DND-41 (cell line): ENCODE data around the gene EPB41L3.

Experiments used
- ATAC-seq: fragments of 200-7000 bp; cut with Tn5 transposase; 3 replicates; pipeline ENCODE4 v1.9.1; 2021; ENCODE audit warnings: low read depth; ENCODE audit not compliant: insufficient read depth
- DNase-seq: peaks from one replicate; pipeline ENCODE4 v3.0.0-alpha.2; 2020
- H2AFZ ChIP-seq: 2 replicates; pipeline ENCODE4 v1.6.0; 2012; ENCODE audit warnings: low read depth, low read length
- H3K27ac ChIP-seq: 2 replicates; pipeline ENCODE4 v1.5.1; 2012; ENCODE audit warnings: low read length, inconsistent platforms
- H3K27me3 ChIP-seq: fragments of 200-600 bp; sonication (generic); 2 replicates; pipeline ENCODE4 v1.6.0; 2012; ENCODE audit warnings: low read length, mild to moderate bottlenecking, inconsistent platforms; ENCODE audit not compliant: insufficient read depth, poor library complexity
- H3K36me3 ChIP-seq: 2 replicates; pipeline ENCODE4 v1.5.1; 2012; ENCODE audit warnings: low read length, inconsistent platforms; ENCODE audit not compliant: insufficient read depth
- H3K4me1 ChIP-seq: 2 replicates; pipeline ENCODE4 v1.5.1; 2012; ENCODE audit warnings: mild to moderate bottlenecking, low read length; ENCODE audit not compliant: insufficient read depth
- H3K4me2 ChIP-seq: 2 replicates; pipeline ENCODE4 v1.6.0; 2012; ENCODE audit warnings: mild to moderate bottlenecking, moderate library complexity, low read length, inconsistent platforms; ENCODE audit not compliant: insufficient read depth
- H3K4me3 ChIP-seq, 2 experiments: fragments of 200-600 bp in 1 of 2; shearing (Covaris generic) in 1 of 2; 2 replicates each; pipeline ENCODE4 v1.5.1; 2012 to 2016; ENCODE audit warnings: inconsistent platforms in 2 of 2, low read length in 2 of 2, mild to moderate bottlenecking in 2 of 2, low read depth in 1 of 2, moderate library complexity in 1 of 2
- H3K79me2 ChIP-seq: 2 replicates; pipeline ENCODE4 v1.6.0; 2012; ENCODE audit warnings: low read length, inconsistent platforms; ENCODE audit not compliant: insufficient read depth
- H3K9ac ChIP-seq: 2 replicates; pipeline ENCODE4 v1.6.0; 2012; ENCODE audit warnings: low read depth, mild to moderate bottlenecking, inconsistent platforms, low read length, moderate library complexity
- H3K9me3 ChIP-seq: 2 replicates; pipeline ENCODE4 v1.5.1; 2012; ENCODE audit warnings: low read length, moderate library complexity, mild to moderate bottlenecking, inconsistent platforms; ENCODE audit not compliant: insufficient read depth, severe bottlenecking
- H4K20me1 ChIP-seq: 2 replicates; pipeline ENCODE4 v1.6.0; 2012; ENCODE audit warnings: low read length; ENCODE audit not compliant: insufficient read depth
- CTCF ChIP-seq: IDR thresholded peaks from 2 replicates; pipeline ENCODE4 v1.5.1; 2012; ENCODE audit warnings: borderline replicate concordance, low read length, moderate library complexity, mild to moderate bottlenecking; ENCODE audit not compliant: poor library complexity, severe bottlenecking; ENCODE audit errors: extremely low read depth
- EZH2 ChIP-seq: IDR thresholded peaks from 3 replicates; pipeline ENCODE4 v1.6.1; 2012; ENCODE audit warnings: borderline replicate concordance, low read depth, mild to moderate bottlenecking, moderate library complexity, low read length, inconsistent platforms; ENCODE audit not compliant: severe bottlenecking

EPB41L3 gene

GRCh38 chr18:5541644-5542043 is 2.2 kb downstream of the EPB41L3 start:
- TF ChIP-seq EZH2 (no peak), CTCF (no peak)
- Histone ChIP-seq H3K4me2 (no peak overlapping the region), H3K9me3 (no peaks in the 10 kb centered on the region), H3K9ac (no peak overlapping the region), H3K4me3 (no peak overlapping the region), H3K27me3 (no peaks in the 10 kb centered on the region), H3K4me1 (no peaks in the 10 kb centered on the region), H4K20me1 (no peaks in the 10 kb centered on the region), H3K27ac (no peak overlapping the region), H2AFZ (no peak overlapping the region), H3K79me2 (no peaks in the 10 kb centered on the region), H3K36me3 (no peaks in the 10 kb centered on the region)
- DNase-seq = no peak
- no peak for ATAC-seq

GRCh38 chr18:5539391-5539790 is 4.4 kb downstream of the EPB41L3 start:
- Histone ChIP-seq H3K36me3 (no peaks in the 10 kb centered on the region), H3K4me2 (no peak overlapping the region), H4K20me1 (no peaks in the 10 kb centered on the region), H3K9ac (no peak overlapping the region), H3K79me2 (no peaks in the 10 kb centered on the region), H2AFZ (no peak overlapping the region), H3K27ac (no peak overlapping the region), H3K27me3 (no peaks in the 10 kb centered on the region), H3K4me1 (no peaks in the 10 kb centered on the region), H3K9me3 (no peaks in the 10 kb centered on the region), H3K4me3 (no peak overlapping the region)
- DNase-seq (no peak), ATAC-seq (no peak)
- TF ChIP-seq CTCF (no peak), EZH2 (no peak)

GRCh38 chr18:5538544-5538943 is 5.3 kb downstream of the EPB41L3 start:
- TF ChIP-seq CTCF = no peak
- TF ChIP-seq EZH2 = no peak
- Histone ChIP-seq H3K9ac (no peak overlapping the region), H3K27me3 (no peaks in the 10 kb centered on the region), H3K79me2 (no peaks in the 10 kb centered on the region), H3K36me3 (no peaks in the 10 kb centered on the region), H3K27ac (no peak overlapping the region), H3K4me1 (no peaks in the 10 kb centered on the region), H4K20me1 (no peaks in the 10 kb centered on the region), H3K9me3 (no peaks in the 10 kb centered on the region), H3K4me2 (no peak overlapping the region), H3K4me3 (no peak overlapping the region), H2AFZ (no peak overlapping the region)
- ATAC-seq (no peak), DNase-seq (no peak)

GRCh38 chr18:5537860-5538259 is 5.9 kb downstream of the EPB41L3 start:
- no peak overlapping the region for H3K27ac ChIP-seq
- no peaks in the 10 kb centered on the region for H3K27me3 ChIP-seq
- no peaks in the 10 kb centered on the region for H3K4me1 ChIP-seq
- H3K9me3 ChIP-seq = no peaks in the 10 kb centered on the region
- no peak overlapping the region for H2AFZ ChIP-seq
- no peak overlapping the region for H3K9ac ChIP-seq
- no peak overlapping the region for H3K4me3 ChIP-seq
- no peaks in the 10 kb centered on the region for H3K79me2 ChIP-seq
- TF ChIP-seq EZH2 (no peak), CTCF (no peak)
- ATAC-seq (no peak), DNase-seq (no peak)
- H3K4me2 ChIP-seq = no peak overlapping the region
- no peaks in the 10 kb centered on the region for H4K20me1 ChIP-seq
- H3K36me3 ChIP-seq = no peaks in the 10 kb centered on the region
